K562 (cell line): ENCODE data around the gene KLC3. TPM values are rescaled to one million over a fixed set of nuclear protein-coding genes. Genes with fewer than 3 reads are reported as not detected.
A peak's percentile ranks its signal among the peaks of the same experiment; 100 is the strongest.

ENCODE experiments used
- C11orf30 ChIP-seq: fragments of 450-650 bp; IDR thresholded peaks from 2 replicates; pipeline ENCODE4 v1.6.1; 2016; ENCODE audit warnings: low read depth, mild to moderate bottlenecking
- GATA2 ChIP-seq: sonication (generic); formaldehyde crosslinking; IDR thresholded peaks from 2 replicates; pipeline ENCODE4 v1.4.0; 2020; ENCODE audit warnings: mild to moderate bottlenecking, missing genetic modification reagents
- HOXB6 ChIP-seq: fragments of 250-450 bp; sonication (Bioruptor Pico); IDR thresholded peaks from 2 replicates; pipeline ENCODE4 v1.5.1; 2022; ENCODE audit warnings: mild to moderate bottlenecking, borderline replicate concordance
- MTA1 ChIP-seq: fragments of 450-650 bp; IDR thresholded peaks from 2 replicates; pipeline ENCODE4 v1.6.1; 2017; ENCODE audit warnings: borderline replicate concordance
- NFATC3 ChIP-seq: fragments of 450-650 bp; IDR thresholded peaks from 2 replicates; pipeline ENCODE4 v1.6.1; 2017; ENCODE audit warnings: mild to moderate bottlenecking
- NR4A1 ChIP-seq, 2 experiments: fragments of 250-450 bp in 1 of 2; fragments of 450-650 bp in 1 of 2; sonication (Bioruptor Pico) in 1 of 2; IDR thresholded peaks; 2 replicates each; pipeline versions ENCODE4 v1.4.0 to v1.6.1; 2016 to 2020; ENCODE audit warnings: mild to moderate bottlenecking in 2 of 2, missing compliant biosample characterization in 1 of 2, missing genetic modification characterization in 1 of 2, moderate library complexity in 1 of 2
- PHB2 ChIP-seq: fragments of 450-650 bp; IDR thresholded peaks from 2 replicates; pipeline ENCODE4 v1.6.1; 2017; ENCODE audit warnings: low read depth
- PTRF ChIP-seq: fragments of 450-650 bp; IDR thresholded peaks from 2 replicates; pipeline ENCODE4 v1.6.1; 2016; ENCODE audit warnings: mild to moderate bottlenecking, missing genetic modification characterization, missing compliant biosample characterization
- YBX1 ChIP-seq: fragments of 450-650 bp; IDR thresholded peaks from 2 replicates; pipeline ENCODE4 v1.7.1; 2016; ENCODE audit warnings: mild to moderate bottlenecking
- ZFP1 ChIP-seq: fragments of 450-650 bp; formaldehyde crosslinking; IDR thresholded peaks from 2 replicates; pipeline ENCODE4 v1.4.0; 2020; ENCODE audit warnings: mild to moderate bottlenecking, mixed read lengths
- ZNF561 ChIP-seq: fragments of 450-650 bp; formaldehyde crosslinking; conservative IDR thresholded peaks from 2 replicates; pipeline ENCODE4 v1.4.0; 2020; ENCODE audit warnings: mild to moderate bottlenecking, moderate library complexity
- ZNF644 ChIP-seq: fragments of 200-800 bp; sonication (Bioruptor generic); IDR thresholded peaks from 2 replicates; pipeline ENCODE4 v1.6.1; 2016; ENCODE audit warnings: low read depth, missing genetic modification characterization, missing compliant biosample characterization
- polyA plus RNA-seq, 8 experiments: library from polyadenylated mRNA; depleted of rRNA in 4 of 8; stranded (reverse) in 5 of 8; unstranded in 3 of 8; fragments of >200 nt; fragmentation: Nextera tagmentation in 2 of 8; fragmentation: Illumina TruSeq in 1 of 8; extraction: Ambion mirVana in 2 of 8; extraction: Trizol in 1 of 8; gene quantifications; 2 replicates each; pipeline versions ENCODE4 v1.2.1 to v1.2.3, GENCODE V29; 2011 to 2014; ENCODE audit warnings: inconsistent platforms in 1 of 8, missing spikeins in 1 of 8
- total RNA-seq, 7 experiments: library from RNA; depleted of rRNA in 6 of 7; stranded (reverse); fragments of >200 nt in 6 of 7; fragmentation: Illumina TruSeq in 2 of 7; extraction: Trizol in 2 of 7; gene quantifications; 2 replicates each; pipeline versions ENCODE4 v1.2.1 to v1.2.3, GENCODE V29; 2011 to 2021; ENCODE audit warnings: low replicate concordance in 1 of 7
- TF ChIP-seq, protein P1 (sequence below): fragments of 200-600 bp; sonication (generic); IDR thresholded peaks from one replicate; pipeline ENCODE4 v1.6.1; 2012; ENCODE audit warnings: mild to moderate bottlenecking, low read depth, low read length, inconsistent platforms
- TF ChIP-seq, protein P2 (sequence below): IDR thresholded peaks from 2 replicates; pipeline ENCODE4 v1.6.1; 2011; ENCODE audit warnings: borderline replicate concordance, low read depth, mild to moderate bottlenecking, moderate library complexity, low read length; ENCODE audit not compliant: insufficient read depth, poor library complexity, severe bottlenecking
- TF ChIP-seq, protein P3 (sequence below): sonication (generic); formaldehyde crosslinking; IDR thresholded peaks from 2 replicates; pipeline ENCODE4 v1.8.0; 2023; ENCODE audit warnings: mild to moderate bottlenecking, missing genetic modification reagents

The KLC3 gene
- total and polyA plus RNA-seq, 9 of the 15 experiments (the other 6 are each of a cell fraction or from before 2014, with no cell fraction given), result 0.03 to 1.2 (median 0.59) TPM; not detected in 3

DNA sequence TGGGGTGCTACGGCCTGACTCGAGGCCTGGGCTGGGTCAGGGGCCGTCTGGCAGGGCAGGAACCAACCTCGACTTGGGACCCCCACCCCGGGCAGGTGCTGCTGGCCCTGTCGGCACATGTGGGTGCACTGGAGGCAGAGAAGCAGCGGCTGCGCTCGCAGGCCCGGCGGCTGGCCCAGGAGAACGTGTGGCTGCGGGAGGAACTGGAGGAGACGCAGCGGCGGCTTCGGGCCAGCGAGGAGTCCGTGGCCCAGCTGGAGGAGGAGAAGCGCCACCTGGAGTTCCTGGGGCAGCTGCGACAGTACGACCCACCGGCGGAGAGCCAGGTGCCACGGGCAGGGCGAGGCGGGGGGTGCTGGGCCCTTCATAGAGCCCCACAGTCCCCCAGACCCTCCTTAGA, 5.9 kb downstream of the KLC3 start (continued):
- TF ChIP-seq, protein P1, sequence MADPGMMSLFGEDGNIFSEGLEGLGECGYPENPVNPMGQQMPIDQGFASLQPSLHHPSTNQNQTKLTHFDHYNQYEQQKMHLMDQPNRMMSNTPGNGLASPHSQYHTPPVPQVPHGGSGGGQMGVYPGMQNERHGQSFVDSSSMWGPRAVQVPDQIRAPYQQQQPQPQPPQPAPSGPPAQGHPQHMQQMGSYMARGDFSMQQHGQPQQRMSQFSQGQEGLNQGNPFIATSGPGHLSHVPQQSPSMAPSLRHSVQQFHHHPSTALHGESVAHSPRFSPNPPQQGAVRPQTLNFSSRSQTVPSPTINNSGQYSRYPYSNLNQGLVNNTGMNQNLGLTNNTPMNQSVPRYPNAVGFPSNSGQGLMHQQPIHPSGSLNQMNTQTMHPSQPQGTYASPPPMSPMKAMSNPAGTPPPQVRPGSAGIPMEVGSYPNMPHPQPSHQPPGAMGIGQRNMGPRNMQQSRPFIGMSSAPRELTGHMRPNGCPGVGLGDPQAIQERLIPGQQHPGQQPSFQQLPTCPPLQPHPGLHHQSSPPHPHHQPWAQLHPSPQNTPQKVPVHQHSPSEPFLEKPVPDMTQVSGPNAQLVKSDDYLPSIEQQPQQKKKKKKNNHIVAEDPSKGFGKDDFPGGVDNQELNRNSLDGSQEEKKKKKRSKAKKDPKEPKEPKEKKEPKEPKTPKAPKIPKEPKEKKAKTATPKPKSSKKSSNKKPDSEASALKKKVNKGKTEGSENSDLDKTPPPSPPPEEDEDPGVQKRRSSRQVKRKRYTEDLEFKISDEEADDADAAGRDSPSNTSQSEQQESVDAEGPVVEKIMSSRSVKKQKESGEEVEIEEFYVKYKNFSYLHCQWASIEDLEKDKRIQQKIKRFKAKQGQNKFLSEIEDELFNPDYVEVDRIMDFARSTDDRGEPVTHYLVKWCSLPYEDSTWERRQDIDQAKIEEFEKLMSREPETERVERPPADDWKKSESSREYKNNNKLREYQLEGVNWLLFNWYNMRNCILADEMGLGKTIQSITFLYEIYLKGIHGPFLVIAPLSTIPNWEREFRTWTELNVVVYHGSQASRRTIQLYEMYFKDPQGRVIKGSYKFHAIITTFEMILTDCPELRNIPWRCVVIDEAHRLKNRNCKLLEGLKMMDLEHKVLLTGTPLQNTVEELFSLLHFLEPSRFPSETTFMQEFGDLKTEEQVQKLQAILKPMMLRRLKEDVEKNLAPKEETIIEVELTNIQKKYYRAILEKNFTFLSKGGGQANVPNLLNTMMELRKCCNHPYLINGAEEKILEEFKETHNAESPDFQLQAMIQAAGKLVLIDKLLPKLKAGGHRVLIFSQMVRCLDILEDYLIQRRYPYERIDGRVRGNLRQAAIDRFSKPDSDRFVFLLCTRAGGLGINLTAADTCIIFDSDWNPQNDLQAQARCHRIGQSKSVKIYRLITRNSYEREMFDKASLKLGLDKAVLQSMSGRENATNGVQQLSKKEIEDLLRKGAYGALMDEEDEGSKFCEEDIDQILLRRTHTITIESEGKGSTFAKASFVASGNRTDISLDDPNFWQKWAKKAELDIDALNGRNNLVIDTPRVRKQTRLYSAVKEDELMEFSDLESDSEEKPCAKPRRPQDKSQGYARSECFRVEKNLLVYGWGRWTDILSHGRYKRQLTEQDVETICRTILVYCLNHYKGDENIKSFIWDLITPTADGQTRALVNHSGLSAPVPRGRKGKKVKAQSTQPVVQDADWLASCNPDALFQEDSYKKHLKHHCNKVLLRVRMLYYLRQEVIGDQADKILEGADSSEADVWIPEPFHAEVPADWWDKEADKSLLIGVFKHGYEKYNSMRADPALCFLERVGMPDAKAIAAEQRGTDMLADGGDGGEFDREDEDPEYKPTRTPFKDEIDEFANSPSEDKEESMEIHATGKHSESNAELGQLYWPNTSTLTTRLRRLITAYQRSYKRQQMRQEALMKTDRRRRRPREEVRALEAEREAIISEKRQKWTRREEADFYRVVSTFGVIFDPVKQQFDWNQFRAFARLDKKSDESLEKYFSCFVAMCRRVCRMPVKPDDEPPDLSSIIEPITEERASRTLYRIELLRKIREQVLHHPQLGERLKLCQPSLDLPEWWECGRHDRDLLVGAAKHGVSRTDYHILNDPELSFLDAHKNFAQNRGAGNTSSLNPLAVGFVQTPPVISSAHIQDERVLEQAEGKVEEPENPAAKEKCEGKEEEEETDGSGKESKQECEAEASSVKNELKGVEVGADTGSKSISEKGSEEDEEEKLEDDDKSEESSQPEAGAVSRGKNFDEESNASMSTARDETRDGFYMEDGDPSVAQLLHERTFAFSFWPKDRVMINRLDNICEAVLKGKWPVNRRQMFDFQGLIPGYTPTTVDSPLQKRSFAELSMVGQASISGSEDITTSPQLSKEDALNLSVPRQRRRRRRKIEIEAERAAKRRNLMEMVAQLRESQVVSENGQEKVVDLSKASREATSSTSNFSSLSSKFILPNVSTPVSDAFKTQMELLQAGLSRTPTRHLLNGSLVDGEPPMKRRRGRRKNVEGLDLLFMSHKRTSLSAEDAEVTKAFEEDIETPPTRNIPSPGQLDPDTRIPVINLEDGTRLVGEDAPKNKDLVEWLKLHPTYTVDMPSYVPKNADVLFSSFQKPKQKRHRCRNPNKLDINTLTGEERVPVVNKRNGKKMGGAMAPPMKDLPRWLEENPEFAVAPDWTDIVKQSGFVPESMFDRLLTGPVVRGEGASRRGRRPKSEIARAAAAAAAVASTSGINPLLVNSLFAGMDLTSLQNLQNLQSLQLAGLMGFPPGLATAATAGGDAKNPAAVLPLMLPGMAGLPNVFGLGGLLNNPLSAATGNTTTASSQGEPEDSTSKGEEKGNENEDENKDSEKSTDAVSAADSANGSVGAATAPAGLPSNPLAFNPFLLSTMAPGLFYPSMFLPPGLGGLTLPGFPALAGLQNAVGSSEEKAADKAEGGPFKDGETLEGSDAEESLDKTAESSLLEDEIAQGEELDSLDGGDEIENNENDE, result no peak
- no peak for TF ChIP-seq YBX1
- TF ChIP-seq NR4A1 (CRISPR knock-in tag; IDR thresholded peaks at IDR 0.05), result no peak
- no peak for TF ChIP-seq NR4A1 (tag; IDR thresholded peaks at IDR 0.05)
- TF ChIP-seq GATA2 (CRISPR knock-in tag), result no peak
- TF ChIP-seq, protein P2, sequence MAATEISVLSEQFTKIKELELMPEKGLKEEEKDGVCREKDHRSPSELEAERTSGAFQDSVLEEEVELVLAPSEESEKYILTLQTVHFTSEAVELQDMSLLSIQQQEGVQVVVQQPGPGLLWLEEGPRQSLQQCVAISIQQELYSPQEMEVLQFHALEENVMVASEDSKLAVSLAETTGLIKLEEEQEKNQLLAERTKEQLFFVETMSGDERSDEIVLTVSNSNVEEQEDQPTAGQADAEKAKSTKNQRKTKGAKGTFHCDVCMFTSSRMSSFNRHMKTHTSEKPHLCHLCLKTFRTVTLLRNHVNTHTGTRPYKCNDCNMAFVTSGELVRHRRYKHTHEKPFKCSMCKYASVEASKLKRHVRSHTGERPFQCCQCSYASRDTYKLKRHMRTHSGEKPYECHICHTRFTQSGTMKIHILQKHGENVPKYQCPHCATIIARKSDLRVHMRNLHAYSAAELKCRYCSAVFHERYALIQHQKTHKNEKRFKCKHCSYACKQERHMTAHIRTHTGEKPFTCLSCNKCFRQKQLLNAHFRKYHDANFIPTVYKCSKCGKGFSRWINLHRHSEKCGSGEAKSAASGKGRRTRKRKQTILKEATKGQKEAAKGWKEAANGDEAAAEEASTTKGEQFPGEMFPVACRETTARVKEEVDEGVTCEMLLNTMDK, result peak; percentile 59
- TF ChIP-seq PTRF (tag), result no peak
- TF ChIP-seq HOXB6 (CRISPR knock-in tag), result no peak
- no peak for TF ChIP-seq MTA1
- TF ChIP-seq, protein P3, sequence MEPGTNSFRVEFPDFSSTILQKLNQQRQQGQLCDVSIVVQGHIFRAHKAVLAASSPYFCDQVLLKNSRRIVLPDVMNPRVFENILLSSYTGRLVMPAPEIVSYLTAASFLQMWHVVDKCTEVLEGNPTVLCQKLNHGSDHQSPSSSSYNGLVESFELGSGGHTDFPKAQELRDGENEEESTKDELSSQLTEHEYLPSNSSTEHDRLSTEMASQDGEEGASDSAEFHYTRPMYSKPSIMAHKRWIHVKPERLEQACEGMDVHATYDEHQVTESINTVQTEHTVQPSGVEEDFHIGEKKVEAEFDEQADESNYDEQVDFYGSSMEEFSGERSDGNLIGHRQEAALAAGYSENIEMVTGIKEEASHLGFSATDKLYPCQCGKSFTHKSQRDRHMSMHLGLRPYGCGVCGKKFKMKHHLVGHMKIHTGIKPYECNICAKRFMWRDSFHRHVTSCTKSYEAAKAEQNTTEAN (CRISPR knock-in tag), result no peak
- TF ChIP-seq PHB2, result no peak
- TF ChIP-seq C11orf30, result no peak
- no peak for TF ChIP-seq ZNF561
- no peak for TF ChIP-seq ZNF644
- no peak for TF ChIP-seq ZFP1 (CRISPR knock-in tag)
- TF ChIP-seq NFATC3, result no peak
